SU-DHL-6 (cell line): Measurements from ENCODE around the gene CD200R1L.

Source experiments
- CTCF ChIP-seq: fragments of 200-600 bp; sonication (generic); IDR thresholded peaks from one replicate; pipeline ENCODE4 v1.5.1; 2017; ENCODE audit warnings: antibody characterized with exemption, mild to moderate bottlenecking, low read length, moderate library complexity; ENCODE audit not compliant: insufficient read depth, poor library complexity, severe bottlenecking
- EZH2phosphoT487 ChIP-seq: fragments of 200-600 bp; sonication (generic), shearing (Covaris generic); conservative IDR thresholded peaks from 2 replicates; pipeline ENCODE4 v1.6.1; 2018; ENCODE audit warnings: mild to moderate bottlenecking, antibody characterized with exemption, low read length, moderate library complexity, mixed read lengths

- TF ChIP-seq CTCF (no peak), EZH2phosphoT487 (no peak)
These were observed at the start of gene CD200R1L for GRCh38 chr3:112846764-112847163.
